ENCODE data around the gene EOGT.

EOGT gene

DNA sequence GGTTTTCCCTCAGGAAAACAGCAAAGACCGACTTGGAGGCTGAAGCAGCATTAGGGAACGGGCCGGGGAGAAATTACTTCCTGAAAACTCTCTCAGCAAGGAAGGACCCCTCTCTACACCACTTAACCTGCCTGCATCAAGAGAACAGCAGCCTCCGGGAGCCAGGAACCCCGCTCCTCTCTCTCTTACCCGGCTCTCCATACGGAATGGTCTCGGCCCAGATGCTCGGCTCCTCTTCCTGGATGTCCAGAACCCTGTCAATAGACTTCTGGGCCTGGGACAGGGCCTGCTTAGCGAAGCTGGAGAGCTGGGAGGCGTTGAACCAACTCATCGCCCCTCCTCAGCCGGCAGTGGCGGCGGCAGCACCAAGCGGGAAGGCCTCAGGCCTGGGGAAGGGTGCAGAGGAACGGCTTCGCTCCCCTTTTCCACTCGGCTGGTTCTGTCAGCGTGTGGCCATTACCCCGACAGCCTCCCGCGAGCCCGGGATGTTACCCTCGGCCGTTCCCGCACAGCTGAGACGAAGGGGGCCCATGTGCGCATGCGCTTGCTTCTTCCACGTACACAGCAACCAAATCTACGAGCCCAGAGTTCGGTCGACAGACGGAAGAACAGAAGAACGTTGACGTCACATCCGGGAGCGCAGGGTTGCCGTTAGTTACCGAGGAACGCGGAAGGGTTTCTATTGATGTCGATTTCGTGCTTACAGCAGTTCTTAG, 38.4 kb upstream of the EOGT start, which contains the start of gene TMF1:
Gene TMF1 (minus strand): TSS at position 578 of the 716 bp plus-strand sequence. CDS start 247 bp downstream, at position 331.
- H3K4me3 ChIP-seq (replicated peaks; ENCODE audit: low read depth, low read length) = peak within 1 kb of the TSS; percentile 97
- peaks cover 6% of the 10 kb centered on the region for H3K36me3 ChIP-seq (ENCODE audit: control insufficient read depth, insufficient read depth, low read length)
- peak; percentile 92 for DNase-seq (ENCODE audit: extremely low read depth, insufficient read length)
- TF ChIP-seq, protein P1, sequence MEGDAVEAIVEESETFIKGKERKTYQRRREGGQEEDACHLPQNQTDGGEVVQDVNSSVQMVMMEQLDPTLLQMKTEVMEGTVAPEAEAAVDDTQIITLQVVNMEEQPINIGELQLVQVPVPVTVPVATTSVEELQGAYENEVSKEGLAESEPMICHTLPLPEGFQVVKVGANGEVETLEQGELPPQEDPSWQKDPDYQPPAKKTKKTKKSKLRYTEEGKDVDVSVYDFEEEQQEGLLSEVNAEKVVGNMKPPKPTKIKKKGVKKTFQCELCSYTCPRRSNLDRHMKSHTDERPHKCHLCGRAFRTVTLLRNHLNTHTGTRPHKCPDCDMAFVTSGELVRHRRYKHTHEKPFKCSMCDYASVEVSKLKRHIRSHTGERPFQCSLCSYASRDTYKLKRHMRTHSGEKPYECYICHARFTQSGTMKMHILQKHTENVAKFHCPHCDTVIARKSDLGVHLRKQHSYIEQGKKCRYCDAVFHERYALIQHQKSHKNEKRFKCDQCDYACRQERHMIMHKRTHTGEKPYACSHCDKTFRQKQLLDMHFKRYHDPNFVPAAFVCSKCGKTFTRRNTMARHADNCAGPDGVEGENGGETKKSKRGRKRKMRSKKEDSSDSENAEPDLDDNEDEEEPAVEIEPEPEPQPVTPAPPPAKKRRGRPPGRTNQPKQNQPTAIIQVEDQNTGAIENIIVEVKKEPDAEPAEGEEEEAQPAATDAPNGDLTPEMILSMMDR (IDR thresholded peaks at IDR 0.05; ENCODE audit: insufficient read depth, low read length, poor library complexity, severe bottlenecking) = no peak
- H3K27me3 ChIP-seq (replicated peaks; ENCODE audit: control insufficient read depth, insufficient read depth, low read length) = no peaks in the 10 kb centered on the region

- no peak for DNase-seq (ENCODE audit: extremely low read depth, insufficient read length)
- Histone ChIP-seq H3K36me3 (ENCODE audit: control insufficient read depth, insufficient read depth, low read length) (peaks cover 8% of the 10 kb centered on the region), H3K4me3 (replicated peaks; ENCODE audit: low read depth, low read length) (no peak overlapping the region), H3K27me3 (replicated peaks; ENCODE audit: control insufficient read depth, insufficient read depth, low read length) (no peaks in the 10 kb centered on the region)
- TF ChIP-seq, protein P1 (IDR thresholded peaks at IDR 0.05; ENCODE audit: insufficient read depth, low read length, poor library complexity, severe bottlenecking) = no peak
Observed at GRCh38 chr3:69048990-69049389, 35.5 kb upstream of the EOGT start.

DNA sequence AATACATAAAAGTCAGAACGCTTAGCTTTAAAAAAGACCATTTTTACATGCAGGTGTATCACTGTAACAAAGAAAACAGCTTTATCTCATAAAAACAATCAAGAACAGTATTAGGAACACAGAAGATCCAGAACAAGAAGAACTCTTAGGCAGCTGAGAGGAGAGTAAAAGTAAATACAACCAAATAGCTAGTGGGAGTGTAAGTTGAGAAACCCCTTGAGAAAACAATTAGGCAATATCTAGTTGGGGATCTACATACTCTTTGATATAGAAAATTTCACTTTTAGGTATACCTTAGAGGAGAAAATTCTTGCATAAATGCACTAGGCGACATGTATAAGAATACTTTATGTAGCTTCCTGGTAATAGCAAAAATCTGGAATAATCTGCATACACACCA, 31.1 kb upstream of the EOGT start:
- Histone ChIP-seq H3K27me3 (replicated peaks; ENCODE audit: control insufficient read depth, insufficient read depth, low read length) (no peaks in the 10 kb centered on the region), H3K4me3 (replicated peaks; ENCODE audit: low read depth, low read length) (no peak overlapping the region), H3K36me3 (ENCODE audit: control insufficient read depth, insufficient read depth, low read length) (peaks cover 8% of the 10 kb centered on the region)
- TF ChIP-seq, protein P1 (IDR thresholded peaks at IDR 0.05; ENCODE audit: insufficient read depth, low read length, poor library complexity, severe bottlenecking) = no peak
- no peak for DNase-seq (ENCODE audit: extremely low read depth, insufficient read length)

DNA sequence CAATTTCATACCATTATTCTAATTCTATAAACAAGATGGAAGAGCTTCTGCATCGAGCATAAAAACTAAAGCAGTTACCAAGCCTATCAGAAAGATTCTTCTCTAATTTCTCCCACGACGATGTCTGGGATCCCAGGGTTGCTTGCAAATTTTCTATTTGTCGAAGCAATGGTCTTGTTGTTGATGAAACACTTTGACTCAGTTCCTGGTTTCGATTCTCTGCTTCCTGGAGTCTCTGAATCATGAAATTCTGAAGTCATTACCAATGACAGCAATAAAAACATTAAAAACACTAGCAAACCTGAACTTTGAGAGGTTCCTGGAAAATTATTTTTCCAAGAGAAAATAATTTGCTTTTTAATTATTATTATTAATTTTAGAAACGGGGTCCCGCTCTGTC, 20.0 kb upstream of the EOGT start:
- Histone ChIP-seq H3K4me3 (replicated peaks; ENCODE audit: low read depth, low read length) (no peak overlapping the region), H3K27me3 (replicated peaks; ENCODE audit: control insufficient read depth, insufficient read depth, low read length) (no peaks in the 10 kb centered on the region), H3K36me3 (ENCODE audit: control insufficient read depth, insufficient read depth, low read length) (peaks cover 3% of the 10 kb centered on the region)
- DNase-seq (ENCODE audit: extremely low read depth, insufficient read length) = no peak
- TF ChIP-seq, protein P1 (IDR thresholded peaks at IDR 0.05; ENCODE audit: insufficient read depth, low read length, poor library complexity, severe bottlenecking) = no peak

GRCh38 chr3:69032737-69033136, 19.3 kb upstream of the EOGT start:
- no peak overlapping the region for H3K4me3 ChIP-seq (replicated peaks; ENCODE audit: low read depth, low read length)
- peaks cover 3% of the 10 kb centered on the region for H3K36me3 ChIP-seq (ENCODE audit: control insufficient read depth, insufficient read depth, low read length)
- H3K27me3 ChIP-seq (replicated peaks; ENCODE audit: control insufficient read depth, insufficient read depth, low read length) = no peaks in the 10 kb centered on the region

More at GRCh38 chr3:69032737-69033136, 19.3 kb upstream of the EOGT start:
- DNase-seq (ENCODE audit: extremely low read depth, insufficient read length) = no peak
- TF ChIP-seq, protein P1 (IDR thresholded peaks at IDR 0.05; ENCODE audit: insufficient read depth, low read length, poor library complexity, severe bottlenecking) = no peak
